Midbrain (tissue), 1 donor: ENCODE results near the gene EYA2.

ENCODE experiments used
- DNase-seq: peaks from one replicate; lab custom pipeline; 2025; lab: John Stamatoyannopoulos, UW

The EYA2 gene

DNA sequence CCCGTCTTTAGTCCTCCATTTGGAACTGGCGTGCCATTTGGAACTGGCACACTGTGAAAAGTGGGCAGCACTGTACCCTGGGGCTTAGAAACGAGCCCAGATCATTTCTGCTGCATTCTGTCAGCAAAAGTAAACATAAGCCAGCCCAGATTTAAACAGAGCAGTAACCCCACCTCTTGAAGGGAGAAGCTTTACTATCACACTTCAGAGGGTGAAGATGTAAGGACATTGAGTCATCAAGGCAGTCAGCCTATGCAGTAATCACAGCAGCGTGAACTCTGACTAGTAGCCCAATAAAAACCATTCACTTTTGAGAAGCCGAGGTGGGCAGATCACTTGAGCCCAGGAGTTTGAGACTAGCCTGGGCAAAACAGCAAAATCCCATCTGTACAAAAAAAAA is 216.9 kb downstream of the EYA2 start:
- DNase-seq: no peak

DNA sequence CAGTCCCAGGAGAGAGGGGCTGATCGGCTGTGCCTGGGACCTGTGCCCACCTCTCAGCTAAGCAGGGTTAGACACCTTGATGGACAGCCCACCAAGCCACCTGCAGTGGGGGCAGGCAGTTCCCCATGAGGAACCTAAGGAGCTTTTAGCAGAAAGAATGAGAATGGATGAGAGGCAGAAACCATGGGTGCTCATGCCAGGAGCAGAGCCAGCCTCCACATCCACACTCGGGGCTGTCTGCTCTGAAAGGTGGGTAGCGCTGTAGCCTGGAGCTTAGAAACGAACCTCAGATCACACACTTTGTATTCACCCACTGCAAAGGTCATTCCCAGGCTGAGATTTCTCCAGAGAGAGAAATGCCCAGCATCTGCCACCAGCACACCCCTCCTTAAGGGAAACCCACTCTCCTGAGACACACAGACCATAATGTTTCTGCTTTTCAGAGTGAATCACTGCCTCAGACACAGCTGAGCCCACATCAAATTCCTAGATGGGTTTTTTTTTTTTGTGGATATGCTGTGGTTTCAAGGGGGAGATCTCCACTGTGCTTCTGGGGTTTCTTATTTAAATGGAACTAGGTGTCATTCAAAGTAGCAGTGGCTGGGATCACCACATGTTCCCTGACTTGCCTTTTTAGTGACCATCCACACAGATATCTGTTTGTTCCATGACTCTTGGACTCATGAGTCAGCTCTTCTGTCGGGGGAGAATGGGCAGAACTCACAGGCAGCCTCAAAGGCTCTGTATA is 218.9 kb downstream of the EYA2 start:
- DNase-seq: no peak

DNA sequence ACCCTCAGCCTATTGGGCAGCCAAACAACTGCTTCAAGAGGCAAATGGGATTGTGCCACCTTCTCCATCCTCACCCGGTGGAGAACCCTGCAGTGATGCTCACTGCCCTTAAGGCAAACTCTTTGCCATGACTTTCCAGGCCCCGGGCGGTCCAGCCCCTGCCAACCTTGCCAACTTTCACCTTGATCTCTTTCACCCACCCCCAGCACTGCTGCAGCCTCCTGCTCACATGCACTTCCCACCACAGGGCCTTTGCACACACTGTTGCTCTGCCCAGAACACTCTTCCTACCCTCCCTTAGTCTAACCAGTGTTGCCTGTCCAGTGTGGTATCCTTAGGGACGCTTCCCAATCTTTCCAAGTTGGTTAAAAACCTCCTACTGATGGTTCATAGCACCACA is 221.1 kb downstream of the EYA2 start:
- DNase-seq: no peak

DNA sequence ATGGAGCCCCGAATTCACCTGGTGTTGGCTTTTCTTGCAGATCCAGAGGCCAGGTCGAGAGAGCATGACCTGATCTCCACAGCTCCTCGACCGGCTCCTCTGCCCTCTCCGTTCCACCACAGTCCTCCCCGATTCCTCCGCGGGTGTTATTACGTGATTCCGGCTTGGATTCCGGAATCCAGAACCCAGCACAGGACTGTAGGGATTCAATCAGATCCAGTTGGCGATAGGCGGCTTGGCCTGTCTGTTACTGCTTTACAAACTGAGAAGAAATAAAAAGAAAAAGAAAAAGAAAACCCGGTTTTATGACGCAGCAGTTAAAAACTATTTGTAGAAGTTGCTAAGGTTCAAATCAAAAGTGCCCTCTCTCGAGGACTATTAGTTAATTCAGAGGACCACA is 222.7 kb downstream of the EYA2 start:
- no peak for DNase-seq

DNA sequence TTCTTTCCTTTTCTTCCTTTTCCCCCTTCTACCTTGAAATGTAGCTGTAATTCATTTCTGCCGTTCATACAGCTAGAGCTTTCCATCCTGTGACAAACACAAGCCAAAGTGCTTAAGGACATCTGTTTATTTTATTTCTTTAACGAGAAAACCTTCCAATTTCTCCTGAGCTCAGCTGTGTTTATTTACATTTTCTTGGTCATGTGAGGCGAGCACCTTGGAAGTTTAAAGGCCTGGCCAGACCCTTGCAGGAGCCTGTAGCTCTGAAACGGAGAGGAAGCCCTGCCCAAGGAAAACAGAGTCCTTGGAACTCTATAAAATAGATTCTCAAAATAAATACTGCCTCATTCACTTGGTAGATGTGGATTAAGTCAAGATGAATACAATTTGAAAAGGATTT is 223.1 kb downstream of the EYA2 start:
- DNase-seq: no peak

DNA sequence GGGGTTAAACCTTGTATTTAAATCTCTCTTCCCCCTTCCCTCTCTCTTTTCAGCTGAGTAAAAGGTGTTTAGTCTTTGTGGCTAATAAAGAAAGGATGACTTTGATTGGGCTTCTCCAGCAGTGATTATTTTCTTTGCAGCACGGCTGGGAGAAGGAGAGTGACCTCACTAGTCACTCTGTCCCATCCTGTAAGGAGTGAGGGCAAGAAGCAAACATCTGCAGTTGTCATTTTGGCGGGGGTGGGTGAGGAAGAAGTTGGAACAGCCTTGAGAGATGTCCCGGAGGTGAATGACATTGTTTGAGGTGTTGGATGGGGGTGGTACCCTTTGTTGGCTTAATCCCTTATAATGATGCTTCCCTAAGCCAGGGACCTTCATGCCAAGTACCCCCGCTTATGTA is 223.6 kb downstream of the EYA2 start:
- DNase-seq: no peak

DNA sequence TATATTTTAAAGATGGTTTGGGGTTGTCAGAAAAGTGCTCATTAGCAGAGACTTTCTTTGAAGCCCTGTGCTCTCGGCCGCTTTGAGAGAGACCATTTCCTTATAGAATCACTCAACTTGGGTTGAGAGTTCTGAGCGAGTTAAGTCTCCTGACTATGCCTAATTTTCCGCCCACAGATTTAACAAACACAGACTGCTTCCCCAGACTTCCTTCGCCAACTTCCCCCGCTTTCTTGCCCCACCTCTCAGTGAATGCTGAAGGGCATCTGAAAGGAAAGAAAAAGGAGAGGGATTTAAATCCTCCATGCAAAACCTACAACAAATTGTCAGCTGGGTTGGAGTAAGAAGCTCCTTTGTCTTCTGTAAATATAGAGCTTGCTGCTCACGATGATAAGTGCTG is 224.0 kb downstream of the EYA2 start:
- DNase-seq: no peak

DNA sequence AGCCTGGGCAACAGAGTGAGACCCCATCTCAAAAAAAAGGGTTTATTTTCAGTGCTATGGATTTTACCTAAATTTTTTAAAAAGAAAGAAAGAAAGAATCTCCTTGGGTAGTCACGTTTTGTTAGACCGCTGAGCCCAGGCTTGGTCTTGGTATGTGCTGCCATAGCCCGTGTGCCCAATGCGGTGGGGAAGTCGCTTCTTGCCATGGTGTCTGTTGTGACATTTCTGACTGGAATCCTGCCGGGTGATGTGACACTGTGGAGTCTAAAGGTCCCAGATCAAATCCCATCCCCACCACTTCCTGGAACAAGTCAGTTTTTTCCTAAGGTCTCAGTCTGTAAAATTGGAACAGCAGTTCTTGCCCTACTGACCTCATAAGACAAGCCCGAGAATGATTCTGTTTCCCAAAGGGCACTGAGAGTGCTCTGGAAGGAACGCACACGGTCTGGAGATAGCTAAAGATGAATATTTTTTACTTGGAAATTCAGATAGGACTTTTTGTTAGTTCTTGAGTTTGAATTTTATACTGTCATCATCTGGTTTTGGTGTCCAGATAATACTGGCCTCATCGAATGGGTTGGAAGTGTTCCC is 225.8 kb downstream of the EYA2 start:
- DNase-seq: no peak

DNA sequence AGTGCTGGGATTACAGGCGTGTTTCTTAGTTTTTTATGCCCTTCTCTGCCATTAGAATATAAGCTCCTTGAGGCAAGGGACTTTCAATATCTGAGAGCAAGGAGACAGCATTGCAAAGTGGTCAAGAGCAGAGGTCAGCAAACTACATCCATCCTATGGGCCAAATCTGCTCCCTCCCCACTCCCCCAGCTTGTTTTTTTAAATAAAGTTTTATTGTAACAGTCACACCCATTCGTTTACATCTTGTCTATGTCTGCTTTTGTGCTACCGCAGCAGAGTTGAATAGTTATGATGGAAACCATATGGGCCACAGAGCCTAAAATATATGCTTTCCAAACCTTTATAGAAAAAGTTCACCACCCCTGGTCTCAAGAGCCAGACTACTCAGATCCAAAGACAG is 227.9 kb downstream of the EYA2 start:
- DNase-seq: no peak

DNA sequence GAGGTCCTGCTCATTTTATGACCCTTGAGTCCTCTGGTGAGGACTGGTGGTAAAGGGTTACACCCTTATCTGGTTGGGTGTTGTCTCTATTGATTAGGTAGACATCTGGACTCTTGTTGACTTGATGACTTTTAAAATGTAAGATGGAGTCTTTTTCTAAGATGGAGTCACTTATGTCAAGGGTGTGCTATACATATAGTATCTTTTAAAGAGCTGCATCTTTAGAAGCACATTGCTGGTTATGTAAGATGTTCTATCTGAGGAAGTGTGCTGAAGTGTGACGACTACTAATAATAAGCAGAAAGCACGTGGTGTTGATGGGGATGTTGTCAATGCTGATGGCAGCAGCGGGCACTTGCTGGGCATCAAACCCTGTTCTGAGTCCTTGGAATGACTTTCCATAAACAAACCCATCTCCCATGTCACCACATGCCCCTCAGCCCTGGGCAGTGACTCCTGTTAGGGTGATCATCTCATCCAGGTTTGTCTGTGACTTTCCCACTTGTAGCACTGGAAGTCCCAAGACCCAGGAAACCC is 229.6 kb downstream of the EYA2 start:
- no peak for DNase-seq

DNA sequence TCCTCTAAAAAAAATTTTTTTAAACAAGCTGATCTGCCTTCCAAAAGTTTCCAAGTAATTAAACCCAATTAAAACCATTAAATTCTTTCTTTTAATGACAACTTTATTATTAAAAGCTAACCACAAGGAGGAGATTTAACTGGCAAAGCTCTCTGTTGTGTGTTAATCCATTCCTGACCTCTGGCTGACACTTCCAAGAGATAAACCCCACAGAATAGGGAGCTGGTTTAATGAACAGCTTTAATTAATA is 230.8 kb downstream of the EYA2 start:
- no peak for DNase-seq

DNA sequence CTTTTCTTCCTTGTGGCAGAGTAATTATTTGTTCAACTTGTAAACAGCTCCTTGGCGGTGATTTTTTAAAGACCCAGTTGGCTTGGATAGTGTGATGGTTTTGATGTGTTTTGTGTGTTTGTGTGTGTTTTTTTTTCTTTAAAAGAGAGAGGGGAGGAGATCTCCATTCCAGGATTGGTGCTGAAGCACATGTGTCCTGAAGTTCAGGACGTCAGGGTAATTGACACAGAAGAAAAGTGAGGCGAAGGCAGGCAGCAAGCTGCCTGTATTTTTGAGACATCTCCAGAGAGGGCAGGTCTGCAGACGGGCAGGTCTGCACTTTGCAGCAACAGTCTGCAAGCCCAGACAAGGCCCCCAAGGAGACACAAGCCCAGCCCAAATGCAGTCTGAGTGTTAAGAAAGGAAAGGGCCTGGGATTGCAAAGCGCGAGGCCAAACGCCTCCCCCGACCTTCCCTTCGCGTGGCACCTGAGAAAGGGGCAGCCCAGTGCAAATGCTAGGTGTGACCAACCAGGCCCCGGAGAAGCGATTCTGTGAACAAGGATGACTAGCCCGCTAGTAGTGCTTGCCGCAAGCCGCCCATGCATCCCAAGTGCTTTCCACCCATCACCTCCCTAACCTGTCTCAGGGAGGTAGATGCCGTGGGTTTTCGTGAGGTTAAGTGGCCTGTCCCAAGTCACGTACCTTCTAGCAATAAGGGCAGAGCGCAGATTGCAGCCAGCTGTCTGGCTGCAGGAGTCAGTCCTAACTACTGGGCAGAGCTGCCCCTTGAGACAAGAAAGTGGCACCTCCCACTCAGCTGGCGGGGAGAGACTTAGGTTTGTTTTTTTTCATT is 231.3 kb downstream of the EYA2 start:
- no peak for DNase-seq

DNA sequence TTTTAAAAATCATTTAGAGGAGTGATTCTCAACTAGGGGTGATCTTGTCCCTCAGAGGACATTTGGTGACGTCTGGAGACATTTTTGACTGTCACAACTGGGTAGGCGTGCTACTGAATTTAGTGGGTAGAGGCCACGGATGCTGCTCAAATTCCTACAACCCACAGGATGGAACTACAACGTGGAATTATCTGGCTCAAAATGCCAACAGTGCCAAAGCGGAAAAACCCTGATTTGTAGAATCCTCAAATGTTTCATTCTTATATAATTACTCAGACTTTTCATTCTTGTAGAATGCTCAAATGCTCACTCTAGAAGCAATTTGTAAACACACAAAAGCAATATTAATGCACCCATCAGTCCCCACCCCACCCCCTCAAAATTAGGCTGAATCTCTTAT is 232.1 kb downstream of the EYA2 start:
- no peak for DNase-seq

DNA sequence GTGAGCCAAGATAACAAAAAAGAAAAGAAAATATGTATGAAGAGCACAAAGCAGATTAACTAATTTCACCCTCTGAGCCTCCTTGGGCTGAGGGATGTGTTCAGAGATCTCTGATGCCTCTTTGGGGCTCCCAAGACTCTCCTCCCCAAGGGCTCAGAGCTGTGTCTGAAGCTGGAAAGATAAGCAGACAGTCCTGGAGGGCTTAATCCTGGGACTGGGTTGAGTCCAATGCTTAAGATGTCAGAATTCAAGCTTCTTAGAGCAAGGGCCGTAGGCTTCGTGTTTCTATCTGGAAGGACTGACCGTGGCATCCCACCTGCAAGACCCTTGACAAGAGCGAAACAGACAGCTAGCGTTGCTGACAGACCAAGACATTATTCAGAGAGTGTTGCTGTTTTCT is 232.9 kb downstream of the EYA2 start:
- no peak for DNase-seq

DNA sequence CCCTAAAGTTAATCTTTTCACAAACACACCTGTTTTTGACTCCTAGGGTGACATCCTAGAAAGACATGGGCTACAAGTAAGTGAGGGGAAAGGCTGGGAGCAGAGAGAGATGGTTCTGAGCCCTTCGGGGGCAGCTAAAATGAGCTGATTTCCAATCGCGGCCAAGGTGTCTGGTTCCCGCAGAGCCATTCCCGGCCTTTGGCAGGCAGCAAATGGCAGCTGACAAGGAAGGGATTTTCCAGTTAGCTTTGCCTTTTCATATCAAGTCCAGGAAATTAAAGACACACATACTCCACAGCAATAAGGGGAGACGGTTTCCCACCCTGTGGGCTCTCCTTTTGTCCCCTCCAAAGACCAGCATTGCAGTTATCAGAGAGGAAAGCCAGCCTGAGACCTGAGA is 233.4 kb downstream of the EYA2 start:
- DNase-seq: no peak

DNA sequence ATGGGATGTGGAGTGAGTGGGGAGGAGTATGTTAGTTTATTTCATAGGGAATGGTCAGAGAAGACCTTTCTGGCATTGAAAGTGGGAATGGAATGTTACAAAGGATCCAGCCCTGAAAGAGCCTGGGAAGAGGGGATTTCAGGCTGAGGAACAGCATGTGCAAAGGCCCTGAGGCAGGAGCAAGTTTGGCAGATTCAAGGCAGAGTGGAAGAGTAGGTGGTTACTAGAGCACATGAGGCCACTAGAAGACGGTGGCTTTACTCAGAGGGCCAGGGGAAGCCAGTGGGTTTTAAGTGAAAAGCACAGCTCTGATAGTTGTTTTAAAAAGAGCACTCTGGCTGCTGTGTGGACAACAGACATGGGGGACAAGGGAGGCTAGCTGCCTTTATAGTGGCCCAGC is 234.7 kb downstream of the EYA2 start:
- DNase-seq: no peak

DNA sequence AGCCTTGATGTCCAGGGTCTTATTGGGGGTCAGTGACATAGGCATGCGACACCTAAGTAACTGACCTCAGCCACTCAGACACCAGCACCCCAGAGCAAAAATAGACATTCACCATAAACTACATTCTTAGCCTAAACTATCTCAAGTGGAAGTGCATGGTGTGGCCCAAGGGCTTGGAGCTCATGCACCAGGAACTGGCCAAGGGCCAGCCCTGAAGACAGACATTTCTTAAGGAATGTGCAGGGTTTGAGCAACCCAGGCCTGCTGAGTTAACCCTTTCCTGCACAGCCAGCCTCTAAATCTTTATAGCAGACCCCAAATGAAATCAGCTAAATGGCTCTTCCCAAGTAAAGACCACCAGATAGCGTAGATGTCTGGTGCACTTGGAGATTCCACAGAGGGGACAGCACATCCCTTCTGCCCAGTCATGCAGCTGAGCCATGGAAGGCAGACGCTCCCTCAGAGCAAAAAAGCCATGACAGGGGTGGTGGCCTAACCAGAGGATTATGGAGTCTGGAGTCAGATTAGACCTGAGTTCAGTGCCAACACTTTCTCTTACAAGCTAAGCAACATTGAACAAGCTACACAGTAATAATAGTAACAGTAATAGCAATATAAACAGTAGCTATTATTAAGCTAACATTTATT is 239.3 kb downstream of the EYA2 start:
- no peak for DNase-seq

DNA sequence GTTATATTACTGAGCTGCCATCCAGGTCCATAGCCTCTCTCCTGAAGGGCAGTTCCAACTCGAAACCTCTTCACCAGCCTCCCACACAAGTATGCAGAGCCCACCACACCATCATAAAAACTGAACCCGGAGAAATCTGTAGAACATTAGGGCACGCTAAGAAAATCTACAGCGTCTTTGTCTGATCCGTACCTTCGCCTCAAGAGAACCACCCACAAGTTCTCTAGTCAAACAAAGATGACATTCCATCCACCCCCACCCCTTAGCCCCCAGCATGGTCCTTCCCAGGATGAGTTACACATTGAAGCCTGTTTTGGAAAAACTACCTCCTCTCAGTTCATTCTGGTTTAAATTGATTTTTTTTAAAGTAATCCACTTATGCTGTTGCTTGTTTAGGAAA is 242.1 kb downstream of the EYA2 start:
- DNase-seq: no peak

DNA sequence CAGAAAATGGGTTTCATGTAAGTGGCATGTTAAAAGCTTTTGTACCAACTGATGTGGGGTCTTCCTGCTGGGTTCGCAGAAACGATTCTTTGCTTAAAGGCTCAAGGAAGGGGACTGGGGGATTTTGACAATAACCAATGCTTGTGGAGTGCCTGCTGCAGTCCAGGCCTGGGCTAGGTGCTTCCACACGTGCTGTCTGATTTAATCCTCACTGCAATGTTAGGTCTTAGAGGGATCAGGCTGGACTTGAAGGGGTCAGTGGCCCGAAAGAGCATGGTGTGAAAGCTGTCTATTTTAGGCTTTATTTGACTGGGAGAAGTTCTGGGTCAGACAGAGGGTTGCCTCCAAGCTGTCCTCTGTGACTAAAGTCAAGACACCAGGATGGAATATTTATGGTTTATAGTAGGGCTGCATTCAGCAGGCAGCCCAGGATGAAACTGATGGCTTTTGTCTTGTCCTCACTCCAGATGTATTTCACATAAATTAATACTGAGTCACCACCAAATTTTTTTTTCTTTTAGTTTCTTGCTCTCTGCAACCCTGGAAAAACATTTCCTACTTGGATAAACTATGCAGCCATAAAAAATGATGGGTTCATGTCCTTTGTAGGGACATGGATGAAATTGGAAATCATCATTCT is 242.7 kb downstream of the EYA2 start:
- no peak for DNase-seq

DNA sequence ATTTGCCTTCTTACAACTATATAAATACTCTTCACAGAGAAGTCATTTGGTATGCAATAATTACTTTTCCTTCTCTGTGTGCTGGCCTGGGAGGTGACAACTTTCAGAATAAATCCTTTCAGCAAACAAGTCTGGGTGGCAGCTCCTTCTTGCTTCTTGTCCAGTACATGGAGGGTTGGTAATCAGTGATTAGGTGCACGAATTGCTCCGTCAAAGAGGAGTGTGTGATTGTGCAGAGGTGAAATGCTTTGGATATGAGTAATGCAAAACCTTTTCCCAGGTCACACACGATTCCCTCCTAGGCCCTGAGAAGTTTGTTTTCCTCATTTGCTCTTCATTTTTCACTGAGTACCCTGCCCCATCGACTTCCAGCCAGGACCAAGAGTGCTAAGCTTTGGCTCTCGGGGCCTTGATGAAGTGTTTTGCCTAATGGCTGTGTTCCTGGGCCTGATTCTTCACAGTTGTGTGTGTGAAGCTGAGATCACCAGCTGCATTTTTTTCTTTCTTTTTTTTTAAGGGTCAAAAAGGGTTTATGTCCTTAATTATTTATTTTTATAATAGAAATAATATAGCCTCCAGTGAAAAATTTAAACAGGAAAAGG is 245.4 kb downstream of the EYA2 start:
- DNase-seq: no peak

DNA sequence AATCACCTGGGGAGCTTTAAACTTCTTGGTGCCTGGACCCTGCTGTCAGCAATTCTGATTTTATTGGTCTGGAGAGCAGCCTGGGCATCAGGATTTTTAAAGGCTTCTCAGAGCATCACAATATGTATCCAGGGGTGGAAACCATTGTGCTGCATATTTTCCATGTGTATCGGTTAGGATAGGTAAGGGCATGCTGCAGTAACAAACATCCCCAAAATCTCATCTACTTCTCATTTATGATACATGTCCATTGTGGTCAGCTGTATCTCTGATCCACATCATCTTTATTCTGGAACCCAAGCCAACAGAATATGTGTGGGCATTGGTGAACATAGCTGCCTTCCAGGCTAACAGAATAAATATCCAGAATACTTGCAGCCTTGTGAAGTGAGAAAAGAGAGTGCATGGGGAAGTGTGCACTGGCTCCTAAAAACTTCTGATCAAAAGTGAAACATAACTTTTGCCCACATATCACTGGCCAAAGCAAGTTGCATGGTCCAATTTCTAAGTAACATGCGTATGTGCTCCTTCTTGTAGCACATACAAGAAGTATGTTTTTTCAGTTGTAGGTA is 246.8 kb downstream of the EYA2 start:
- DNase-seq: no peak
